ENCODE data around the gene GPR85.

DNA sequence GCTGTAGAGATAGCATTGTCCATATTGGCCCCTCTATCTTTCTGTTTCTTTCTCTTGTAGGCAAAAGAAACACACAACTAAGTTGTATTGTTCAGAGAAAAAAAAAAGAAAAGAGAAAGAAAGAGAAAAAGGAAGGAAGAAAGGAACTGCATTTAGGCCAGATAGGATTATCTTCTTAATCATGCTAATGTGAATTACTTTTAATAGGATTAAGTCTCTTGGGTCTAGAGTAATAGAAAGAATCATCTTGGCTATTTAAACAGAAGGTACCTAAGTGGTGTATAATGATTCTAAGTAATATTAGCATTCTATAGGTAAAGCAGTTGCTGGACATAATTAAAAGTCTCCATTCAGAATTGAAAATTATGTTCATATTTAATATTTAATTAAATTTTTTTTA is 42.2 kb downstream of the GPR85 start:
- TF ChIP-seq, protein P1, sequence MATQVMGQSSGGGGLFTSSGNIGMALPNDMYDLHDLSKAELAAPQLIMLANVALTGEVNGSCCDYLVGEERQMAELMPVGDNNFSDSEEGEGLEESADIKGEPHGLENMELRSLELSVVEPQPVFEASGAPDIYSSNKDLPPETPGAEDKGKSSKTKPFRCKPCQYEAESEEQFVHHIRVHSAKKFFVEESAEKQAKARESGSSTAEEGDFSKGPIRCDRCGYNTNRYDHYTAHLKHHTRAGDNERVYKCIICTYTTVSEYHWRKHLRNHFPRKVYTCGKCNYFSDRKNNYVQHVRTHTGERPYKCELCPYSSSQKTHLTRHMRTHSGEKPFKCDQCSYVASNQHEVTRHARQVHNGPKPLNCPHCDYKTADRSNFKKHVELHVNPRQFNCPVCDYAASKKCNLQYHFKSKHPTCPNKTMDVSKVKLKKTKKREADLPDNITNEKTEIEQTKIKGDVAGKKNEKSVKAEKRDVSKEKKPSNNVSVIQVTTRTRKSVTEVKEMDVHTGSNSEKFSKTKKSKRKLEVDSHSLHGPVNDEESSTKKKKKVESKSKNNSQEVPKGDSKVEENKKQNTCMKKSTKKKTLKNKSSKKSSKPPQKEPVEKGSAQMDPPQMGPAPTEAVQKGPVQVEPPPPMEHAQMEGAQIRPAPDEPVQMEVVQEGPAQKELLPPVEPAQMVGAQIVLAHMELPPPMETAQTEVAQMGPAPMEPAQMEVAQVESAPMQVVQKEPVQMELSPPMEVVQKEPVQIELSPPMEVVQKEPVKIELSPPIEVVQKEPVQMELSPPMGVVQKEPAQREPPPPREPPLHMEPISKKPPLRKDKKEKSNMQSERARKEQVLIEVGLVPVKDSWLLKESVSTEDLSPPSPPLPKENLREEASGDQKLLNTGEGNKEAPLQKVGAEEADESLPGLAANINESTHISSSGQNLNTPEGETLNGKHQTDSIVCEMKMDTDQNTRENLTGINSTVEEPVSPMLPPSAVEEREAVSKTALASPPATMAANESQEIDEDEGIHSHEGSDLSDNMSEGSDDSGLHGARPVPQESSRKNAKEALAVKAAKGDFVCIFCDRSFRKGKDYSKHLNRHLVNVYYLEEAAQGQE (IDR thresholded peaks at IDR 0.05), result no peak
- TF ChIP-seq, protein P2, sequence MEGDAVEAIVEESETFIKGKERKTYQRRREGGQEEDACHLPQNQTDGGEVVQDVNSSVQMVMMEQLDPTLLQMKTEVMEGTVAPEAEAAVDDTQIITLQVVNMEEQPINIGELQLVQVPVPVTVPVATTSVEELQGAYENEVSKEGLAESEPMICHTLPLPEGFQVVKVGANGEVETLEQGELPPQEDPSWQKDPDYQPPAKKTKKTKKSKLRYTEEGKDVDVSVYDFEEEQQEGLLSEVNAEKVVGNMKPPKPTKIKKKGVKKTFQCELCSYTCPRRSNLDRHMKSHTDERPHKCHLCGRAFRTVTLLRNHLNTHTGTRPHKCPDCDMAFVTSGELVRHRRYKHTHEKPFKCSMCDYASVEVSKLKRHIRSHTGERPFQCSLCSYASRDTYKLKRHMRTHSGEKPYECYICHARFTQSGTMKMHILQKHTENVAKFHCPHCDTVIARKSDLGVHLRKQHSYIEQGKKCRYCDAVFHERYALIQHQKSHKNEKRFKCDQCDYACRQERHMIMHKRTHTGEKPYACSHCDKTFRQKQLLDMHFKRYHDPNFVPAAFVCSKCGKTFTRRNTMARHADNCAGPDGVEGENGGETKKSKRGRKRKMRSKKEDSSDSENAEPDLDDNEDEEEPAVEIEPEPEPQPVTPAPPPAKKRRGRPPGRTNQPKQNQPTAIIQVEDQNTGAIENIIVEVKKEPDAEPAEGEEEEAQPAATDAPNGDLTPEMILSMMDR (IDR thresholded peaks at IDR 0.05; ENCODE audit: low read depth, low read length, missing input control), result no peak
- TF ChIP-seq GABPA (IDR thresholded peaks at IDR 0.05 in 1 of 2, conservative IDR thresholded peaks at IDR 0.05 in 1 of 2), result no peak
- TF ChIP-seq, protein P3, sequence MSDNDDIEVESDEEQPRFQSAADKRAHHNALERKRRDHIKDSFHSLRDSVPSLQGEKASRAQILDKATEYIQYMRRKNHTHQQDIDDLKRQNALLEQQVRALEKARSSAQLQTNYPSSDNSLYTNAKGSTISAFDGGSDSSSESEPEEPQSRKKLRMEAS (IDR thresholded peaks at IDR 0.05), result no peak
- TF ChIP-seq TAF1 (conservative IDR thresholded peaks at IDR 0.05), result no peak
- TF ChIP-seq YY1 (IDR thresholded peaks at IDR 0.05), result no peak
- TF ChIP-seq FOXA2 (IDR thresholded peaks at IDR 0.05), result no peak
